HG03439 (cell line): ENCODE measurements around the gene VWA8.
"Not testable (repeated sequence)": the region's sequence is repeated elsewhere in the genome, so short reads cannot be mapped to it uniquely, and the experiment has no call there.

Experiments used
- ATAC-seq: cut with Tn5 transposase; IDR thresholded peaks from one replicate; pipeline ENCODE4 v1.9.1; 2021; ENCODE audit warnings: mild to moderate bottlenecking, moderate library complexity; ENCODE audit not compliant: unreplicated experiment

VWA8 gene

GRCh38 chr13:41859565-41859964, 101.3 kb downstream of the VWA8 start:
- ATAC-seq, result no peak

- ATAC-seq, result no peak
These were observed 102.1 kb downstream of the VWA8 start for GRCh38 chr13:41858780-41859179.

DNA sequence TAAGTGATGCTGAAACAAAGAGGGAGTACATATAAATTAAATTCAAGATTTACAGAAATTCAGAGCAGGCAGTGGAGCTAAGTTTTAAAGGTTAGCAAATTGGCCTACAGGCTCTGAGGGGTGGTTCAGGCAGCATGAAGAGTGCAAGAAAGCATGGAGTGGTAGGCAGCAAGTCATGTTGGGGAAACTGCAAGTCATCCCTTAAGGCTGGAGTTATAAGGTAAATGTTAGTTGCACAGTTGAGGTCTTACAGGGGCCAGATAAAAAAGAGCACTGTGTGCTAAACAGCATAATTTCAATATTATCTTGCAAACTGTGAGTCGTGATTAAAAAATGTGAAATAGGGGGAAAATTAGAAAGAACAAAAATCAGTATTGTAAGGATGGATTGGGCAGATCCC, 106.2 kb downstream of the VWA8 start:
- no peak for ATAC-seq

GRCh38 chr13:41851351-41851750, 109.6 kb downstream of the VWA8 start:
- ATAC-seq, result no peak

DNA sequence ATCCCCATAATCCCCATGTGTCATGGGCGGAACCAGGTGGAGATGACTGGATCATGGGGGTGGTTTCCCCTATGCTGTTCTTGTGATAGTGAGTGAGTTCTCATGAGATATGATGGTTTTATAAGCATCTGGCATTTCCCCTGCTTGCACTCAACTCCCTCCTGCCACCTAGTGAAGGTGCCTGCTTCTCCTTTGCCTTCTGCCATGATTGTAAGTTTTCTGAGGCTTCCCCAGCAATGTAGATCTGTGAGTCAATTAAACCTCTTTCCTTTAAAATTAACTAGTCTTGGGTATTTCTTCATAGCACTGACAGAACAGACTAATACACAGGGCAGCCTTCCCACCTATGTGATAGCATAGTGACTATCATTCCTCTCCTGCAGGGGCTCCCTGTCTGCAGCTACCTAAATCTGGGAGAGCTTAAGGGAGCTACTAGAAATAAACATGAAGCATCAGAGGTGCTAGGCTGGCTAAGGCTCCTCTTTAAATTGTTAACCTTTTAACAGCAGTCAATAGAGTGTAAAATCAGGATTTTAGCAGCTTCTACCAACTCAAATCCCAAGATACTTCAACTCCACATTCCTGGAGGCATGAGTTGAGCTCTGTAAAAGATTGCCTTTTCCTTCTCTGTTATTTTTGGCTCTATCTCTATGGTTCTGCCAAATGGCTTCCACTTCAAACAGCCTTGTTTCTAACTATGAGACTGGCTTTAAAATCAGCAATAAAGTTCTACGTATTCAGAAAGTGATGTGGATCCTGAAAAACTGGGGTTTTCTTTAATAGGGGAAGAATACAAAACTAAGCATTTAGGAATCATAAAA, 112.3 kb downstream of the VWA8 start:
- no peak for ATAC-seq

- ATAC-seq, result no peak
These were observed 113.7 kb downstream of the VWA8 start for GRCh38 chr13:41847216-41847615.

DNA sequence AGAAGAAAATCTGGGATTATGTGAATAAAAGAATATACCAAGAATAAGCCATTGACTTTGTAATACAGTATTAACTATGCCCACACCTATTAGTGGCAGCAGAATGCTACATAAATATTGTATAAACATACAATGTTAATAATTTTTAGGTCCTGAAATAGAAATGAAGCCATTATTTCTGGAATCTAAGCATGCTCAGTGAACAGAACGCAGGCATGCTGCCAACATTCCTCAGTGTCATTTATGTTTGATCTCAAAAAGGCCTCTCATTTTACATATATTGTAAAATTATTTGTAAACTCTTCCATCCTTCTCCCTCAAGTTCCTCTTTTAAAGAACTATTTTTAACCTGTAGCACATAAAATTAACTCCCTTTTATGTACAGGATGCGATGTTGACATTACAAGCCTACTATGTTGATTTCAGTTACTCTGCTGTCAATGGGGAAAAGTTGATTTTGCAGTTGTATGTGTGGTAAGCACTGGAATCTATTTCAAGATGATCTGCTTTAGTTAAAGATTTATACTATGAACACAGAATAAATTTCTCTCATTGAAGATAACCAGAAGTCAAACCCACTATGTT, 118.8 kb downstream of the VWA8 start:
- no peak for ATAC-seq

DNA sequence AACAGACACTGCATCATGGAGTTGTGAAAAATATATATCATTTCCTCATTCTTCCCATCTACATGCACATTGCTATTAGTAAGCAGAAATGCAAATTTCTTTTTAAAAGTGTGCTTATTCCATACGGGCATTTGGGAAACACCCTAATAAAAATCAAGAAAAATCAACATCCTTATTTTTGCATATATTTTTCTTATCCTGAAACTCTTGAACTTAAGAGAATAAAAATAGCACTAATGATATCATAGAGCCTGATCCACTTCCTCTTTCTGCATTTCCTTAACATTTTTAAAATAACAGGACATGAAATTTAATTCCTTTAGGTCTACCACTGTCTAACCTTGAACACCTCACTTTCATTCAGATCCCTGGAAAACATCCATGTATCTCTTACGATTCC, 123.3 kb downstream of the VWA8 start:
- ATAC-seq, result no peak

DNA sequence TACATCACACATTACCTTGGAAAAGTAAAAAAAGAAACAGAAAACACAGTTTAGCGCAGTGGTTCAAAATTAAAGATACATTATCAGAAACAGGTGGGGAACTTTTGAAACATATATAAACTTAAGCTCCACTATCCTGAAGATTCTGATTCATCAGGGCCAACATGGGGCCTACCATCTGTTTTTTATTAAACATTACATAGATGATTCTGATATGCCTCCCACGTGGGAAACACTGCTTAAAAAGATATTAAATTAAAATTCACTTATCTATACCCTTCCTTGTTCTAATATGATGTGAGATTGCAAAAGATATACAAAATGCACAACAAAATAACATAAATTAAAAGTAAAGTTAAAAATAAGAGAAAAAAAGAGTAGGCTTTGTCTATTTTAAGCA, 125.0 kb downstream of the VWA8 start:
- ATAC-seq, result no peak

- ATAC-seq, result not testable (repeated sequence)
These were observed 126.2 kb downstream of the VWA8 start for GRCh38 chr13:41834697-41835096.

- no peak for ATAC-seq
These were observed 127.1 kb downstream of the VWA8 start for GRCh38 chr13:41833831-41834230.

DNA sequence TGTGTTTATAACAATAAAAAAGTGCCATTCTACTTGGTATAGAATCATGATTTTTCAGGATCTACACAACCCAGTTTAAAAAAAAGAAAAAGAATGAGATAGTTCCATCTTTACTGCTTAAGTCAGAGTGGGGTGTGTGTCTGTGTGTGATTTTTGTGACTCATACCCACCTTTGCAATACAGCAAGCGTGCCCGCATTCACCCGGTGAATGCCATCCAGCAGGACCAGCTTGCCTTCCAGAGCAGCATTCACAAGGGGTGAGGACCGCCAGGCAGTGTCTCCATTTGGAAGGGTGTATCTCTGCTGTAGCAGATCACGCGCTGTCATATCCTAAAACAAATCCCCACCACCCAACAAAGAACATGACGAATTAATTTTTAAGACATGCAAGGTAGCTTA, 127.7 kb downstream of the VWA8 start:
- ATAC-seq, result no peak

DNA sequence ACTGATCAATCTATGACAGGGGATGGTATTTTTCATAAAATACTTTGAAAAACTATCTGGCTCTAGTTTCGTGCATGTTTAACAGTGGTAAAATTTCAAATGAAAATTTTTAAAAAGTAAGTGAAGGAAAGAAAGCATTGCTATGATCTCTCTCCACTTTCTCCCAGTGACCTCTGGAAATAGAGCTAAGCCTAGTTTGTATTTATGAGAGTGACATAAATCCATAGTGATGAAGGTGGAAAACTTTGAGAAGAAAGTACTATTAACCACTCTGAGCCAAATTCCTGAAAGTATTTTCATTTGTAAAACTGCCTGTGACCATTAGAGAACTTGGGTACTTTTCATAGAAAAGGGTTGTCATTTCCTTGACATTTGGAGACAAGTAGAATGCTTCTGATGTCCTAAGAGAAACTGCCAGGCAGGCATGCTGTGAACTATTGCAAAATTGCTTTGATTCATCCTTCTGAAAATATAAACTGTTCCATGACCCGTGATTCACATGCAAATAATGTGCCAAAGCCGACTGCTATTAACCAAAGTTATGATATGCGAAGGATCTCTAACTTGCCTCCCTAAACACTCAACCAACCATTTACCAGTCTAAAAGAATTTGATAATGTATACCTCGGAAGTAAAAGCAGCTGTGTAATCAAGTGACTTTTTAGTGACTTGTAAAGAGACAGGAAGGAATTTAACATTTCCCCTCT, 133.2 kb downstream of the VWA8 start:
- ATAC-seq, result no peak

DNA sequence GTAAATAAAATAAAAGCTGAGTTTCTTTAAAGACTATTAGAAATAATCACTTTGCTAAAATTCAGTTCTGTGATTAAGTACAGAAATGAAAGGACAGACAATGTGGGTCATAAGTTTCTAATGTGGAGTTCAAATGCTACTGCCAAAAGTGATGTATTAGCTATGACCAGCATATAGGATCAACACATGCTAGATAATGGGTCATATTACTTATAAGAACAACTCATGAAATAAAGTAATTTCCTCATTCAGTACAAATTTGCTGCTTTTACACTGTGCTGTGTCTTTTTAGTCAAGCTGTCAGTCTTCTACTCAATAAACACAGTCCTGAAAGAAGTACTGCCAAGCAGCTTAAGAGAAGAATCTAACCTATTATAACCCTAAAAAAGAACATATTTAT, 135.2 kb downstream of the VWA8 start:
- no peak for ATAC-seq

DNA sequence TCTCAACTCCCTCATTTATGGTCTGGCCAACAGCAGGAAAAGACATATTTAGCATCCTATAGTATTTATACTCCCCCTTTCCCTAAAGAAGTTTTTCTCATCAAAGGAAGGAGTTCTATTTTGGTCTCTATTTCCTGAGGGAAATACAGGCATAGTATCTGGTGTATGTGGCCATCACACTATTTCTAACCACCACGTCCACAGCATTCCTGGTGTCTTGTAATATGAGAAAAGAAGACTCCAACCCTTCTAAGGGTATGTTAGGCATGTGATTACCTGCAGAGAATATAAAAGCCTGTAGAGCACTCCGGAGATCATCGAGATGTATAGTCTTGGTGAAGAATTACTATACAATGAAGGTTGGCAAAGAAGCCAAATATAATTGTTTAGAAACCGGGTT, 137.4 kb downstream of the VWA8 start:
- ATAC-seq, result no peak

DNA sequence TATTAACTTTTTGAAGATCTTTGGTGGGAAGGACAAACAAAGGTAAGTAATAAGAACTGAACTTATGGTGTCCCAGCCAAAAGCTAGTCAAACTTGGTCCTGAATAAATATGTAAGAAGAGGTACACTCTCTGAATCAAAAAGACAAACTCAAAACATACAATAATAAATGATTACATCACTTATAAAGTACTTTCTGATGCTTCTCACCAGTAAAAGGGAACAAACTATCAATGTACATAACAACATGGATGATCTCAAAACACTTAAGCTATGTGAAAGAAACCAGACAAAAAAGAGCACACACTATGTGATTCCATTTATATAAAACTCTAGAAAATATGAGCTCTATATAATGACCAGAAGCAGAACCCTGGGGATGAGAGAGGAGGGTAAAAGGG, 138.3 kb downstream of the VWA8 start:
- no peak for ATAC-seq

DNA sequence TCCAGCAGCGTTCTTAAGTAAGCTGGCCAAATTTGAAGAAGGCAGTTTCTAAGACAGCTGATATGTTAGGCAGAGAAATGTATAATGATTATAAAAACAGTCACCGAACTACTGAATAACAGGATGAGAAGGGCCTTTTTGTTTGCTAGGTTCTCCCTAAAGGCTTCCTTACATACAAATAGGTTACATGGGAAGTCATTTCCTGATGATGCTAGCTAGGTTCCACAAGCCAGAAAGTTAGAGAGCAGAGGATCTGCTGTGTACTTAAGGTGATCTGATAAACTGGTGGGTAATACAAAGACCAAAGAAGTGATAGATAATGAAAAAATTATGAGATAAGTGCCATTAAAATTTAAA, 139.7 kb downstream of the VWA8 start:
- ATAC-seq, result no peak

DNA sequence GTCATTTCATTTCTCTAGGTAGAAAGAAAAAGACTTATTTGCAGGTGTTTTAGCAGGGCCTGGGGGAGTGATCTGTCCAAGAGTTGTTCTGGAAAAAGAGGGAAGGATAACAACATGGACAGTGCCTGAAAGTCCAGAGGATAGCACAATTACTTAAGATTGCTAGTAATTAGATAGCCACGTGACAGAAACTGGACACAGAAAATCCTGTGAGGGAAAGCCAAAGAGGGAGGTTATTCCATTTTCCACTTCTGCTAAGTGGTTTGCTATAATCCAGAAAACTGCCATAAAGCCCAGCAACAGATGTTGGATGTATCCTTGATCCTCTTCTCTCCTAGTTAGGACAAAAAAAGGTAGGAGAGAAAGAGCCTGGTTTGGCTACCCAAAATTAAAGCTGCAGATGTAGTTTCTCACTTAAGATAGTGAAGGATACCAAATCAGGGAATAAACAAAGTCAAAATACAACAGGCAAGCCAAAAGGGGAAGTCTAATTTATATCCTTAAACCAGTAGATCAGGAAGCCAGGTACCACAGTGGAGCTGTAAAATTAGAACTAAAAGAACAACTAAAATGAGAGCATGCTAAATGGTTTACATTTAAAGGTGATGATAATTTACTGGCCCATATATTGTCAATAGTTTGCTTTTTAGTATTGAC, 140.2 kb downstream of the VWA8 start:
- no peak for ATAC-seq

DNA sequence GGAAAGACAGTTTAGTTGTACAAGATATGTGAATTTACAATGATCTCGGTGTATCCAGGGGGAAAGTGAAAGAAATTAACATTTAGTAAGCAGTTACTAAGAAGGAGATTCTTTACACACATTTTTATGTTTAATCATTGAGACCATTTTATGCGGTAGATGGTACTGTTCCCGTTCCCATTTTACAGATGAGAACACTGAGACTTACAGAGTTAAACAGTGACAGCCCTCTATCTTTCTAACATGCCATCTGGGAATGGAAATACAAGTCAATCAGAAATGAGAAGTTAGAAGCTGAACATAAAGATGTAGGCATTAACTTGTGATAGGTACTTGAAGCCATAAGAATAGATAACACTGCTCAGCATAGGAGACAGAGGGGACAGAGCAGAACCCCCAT, 144.9 kb downstream of the VWA8 start:
- ATAC-seq, result no peak

- no peak for ATAC-seq
These were observed 147.5 kb downstream of the VWA8 start for GRCh38 chr13:41813426-41813825.

DNA sequence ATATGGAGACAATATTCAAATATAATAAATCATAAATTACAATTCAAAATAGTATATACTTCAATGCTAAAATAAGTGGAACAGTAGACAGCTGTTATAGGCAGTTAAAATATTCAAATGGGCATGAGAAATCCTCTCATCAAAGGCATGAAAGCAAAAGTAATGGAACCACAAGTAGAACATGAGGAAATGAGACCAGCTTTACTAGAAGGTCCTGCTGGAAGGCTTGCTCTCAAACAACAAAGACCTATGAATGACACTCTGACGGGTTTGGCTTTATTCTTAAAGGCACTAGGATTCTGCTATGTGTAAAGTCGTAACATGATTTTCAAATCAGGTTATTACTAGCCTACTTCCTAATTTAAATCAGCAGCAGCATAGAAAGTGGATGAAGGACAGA, 148.1 kb downstream of the VWA8 start:
- ATAC-seq, result no peak

GRCh38 chr13:41812237-41812636, 148.7 kb downstream of the VWA8 start:
- no peak for ATAC-seq
